IPS-20b (cell line): Measurements from ENCODE around the gene CYP27C1.
"Not testable (repeated sequence)": the region's sequence is repeated elsewhere in the genome, so short reads cannot be mapped to it uniquely, and the experiment has no call there.

Experiments used
- H3K27ac ChIP-seq: one replicate; pipeline ENCODE4 v1.5.1; 2013; ENCODE audit warnings: low read length
- H3K27me3 ChIP-seq: 2 replicates; pipeline ENCODE4 v1.6.1; 2013; ENCODE audit warnings: mild to moderate bottlenecking, low read length, inconsistent platforms; ENCODE audit not compliant: insufficient read depth
- H3K36me3 ChIP-seq: 2 replicates; pipeline ENCODE4 v1.6.1; 2013; ENCODE audit warnings: low read depth, mild to moderate bottlenecking, inconsistent platforms, low read length, moderate library complexity; ENCODE audit not compliant: insufficient read depth
- H3K4me1 ChIP-seq: 2 replicates; pipeline ENCODE4 v1.6.1; 2013; ENCODE audit warnings: mild to moderate bottlenecking, control low read depth, inconsistent platforms, low read length, moderate library complexity; ENCODE audit not compliant: insufficient read depth
- H3K4me3 ChIP-seq: 2 replicates; pipeline ENCODE4 v1.5.1; 2013; ENCODE audit warnings: mild to moderate bottlenecking, low read length, inconsistent platforms
- H3K9ac ChIP-seq: 2 replicates; pipeline ENCODE4 v1.6.1; 2013; ENCODE audit warnings: low read depth, mild to moderate bottlenecking, inconsistent platforms, low read length, moderate library complexity
- H3K9me3 ChIP-seq: 2 replicates; pipeline ENCODE4 v1.6.1; 2013; ENCODE audit warnings: mild to moderate bottlenecking, low read depth, low read length, inconsistent platforms; ENCODE audit not compliant: insufficient read depth

Gene CYP27C1

DNA sequence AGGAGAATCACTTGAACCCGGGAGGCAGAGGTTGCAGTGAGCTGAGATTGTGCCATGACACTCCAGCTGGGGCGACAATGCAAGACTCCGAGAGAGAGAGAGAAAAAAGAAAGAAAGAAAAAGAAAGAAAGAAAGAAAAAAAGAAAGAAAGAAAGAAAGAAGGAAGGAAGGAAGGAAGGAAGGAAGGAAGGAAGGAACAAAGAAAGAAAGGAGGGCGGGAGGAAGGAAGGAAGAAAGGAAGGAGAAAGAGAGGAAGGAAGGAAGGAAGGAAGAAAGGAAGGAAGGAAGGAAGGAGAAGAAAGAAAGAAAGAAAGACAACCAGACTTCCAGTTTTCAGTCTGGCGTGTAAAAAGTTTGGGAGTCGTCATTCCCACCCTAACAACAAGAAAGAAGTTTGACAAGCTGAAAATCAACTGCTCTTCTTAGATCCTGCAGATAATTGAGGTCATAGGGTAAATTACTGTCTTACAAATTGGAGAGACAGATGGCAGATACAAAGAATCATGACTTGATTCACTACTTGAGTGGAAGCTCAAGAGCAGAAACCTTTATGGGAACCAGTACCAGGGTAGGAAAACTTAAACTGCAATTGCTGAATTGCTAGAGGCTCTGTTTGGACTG is 15.1 kb upstream of the CYP27C1 start:
- Histone ChIP-seq H3K4me3 (no peak overlapping the region), H3K4me1 (no peaks in the 10 kb centered on the region), H3K27ac (no peak overlapping the region), H3K27me3 (no peaks in the 10 kb centered on the region), H3K9ac (no peak overlapping the region), H3K36me3 (no peaks in the 10 kb centered on the region), H3K9me3 (peaks cover 16% of the 10 kb centered on the region)

DNA sequence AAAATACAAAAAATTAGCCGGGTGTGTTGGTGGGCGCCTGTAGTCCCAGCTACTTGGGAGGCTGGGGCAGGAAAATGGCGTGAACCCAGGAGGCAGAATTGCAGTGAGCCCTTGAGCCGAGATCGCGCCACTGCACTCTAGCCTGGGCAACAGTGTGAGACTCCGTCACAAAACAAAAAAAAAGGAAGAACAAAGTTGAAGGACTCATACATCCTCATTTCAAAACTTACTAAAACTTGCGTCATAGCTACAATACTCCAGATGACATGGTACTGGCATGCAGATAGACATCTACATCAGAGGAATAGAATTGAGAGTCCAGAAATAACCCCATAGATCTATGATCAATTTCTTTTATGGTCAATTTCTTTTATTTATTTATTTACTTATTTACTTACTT is 13.6 kb upstream of the CYP27C1 start:
- Histone ChIP-seq H3K27me3 (no peaks in the 10 kb centered on the region), H3K27ac (no peak overlapping the region), H3K4me3 (no peak overlapping the region), H3K9me3 (peaks cover 9% of the 10 kb centered on the region), H3K4me1 (no peaks in the 10 kb centered on the region), H3K9ac (no peak overlapping the region), H3K36me3 (no peaks in the 10 kb centered on the region)

DNA sequence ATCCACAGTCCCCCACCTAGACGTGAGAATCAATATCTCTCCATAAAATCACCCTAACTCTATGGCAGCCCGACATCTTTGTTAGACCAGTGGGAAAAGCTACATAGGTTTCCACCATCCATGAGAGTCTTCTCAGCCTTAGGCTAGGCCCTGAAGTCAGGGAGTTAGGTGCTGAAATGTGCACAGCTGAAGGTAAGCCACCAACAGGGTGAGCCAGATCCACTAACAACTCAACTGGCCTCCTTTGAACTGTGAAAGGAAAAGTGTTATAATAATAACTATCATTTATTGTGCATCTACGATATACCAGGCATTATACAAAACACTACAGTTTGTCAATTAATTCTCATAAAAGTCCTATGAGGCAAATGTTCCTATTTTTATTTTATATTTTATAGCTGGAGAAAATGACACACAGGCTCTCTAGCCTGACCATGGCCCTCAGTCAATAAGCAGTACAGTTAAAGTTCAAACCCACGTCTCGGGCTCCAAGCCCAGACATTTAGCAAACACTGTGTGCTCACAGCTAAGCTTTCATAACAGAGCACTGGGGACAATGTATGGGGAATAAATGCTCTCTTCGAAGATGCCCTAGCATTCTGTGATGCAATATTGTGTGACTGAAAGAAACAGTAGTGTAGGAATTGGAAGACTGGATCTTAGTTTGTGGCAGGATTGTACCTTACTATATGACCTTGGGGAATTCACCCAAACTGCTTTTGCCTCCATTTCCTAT is 11.2 kb upstream of the CYP27C1 start:
- H3K4me1 ChIP-seq: no peaks in the 10 kb centered on the region
- no peak overlapping the region for H3K27ac ChIP-seq
- no peaks in the 10 kb centered on the region for H3K27me3 ChIP-seq
- H3K9ac ChIP-seq: no peak overlapping the region
- no peaks in the 10 kb centered on the region for H3K9me3 ChIP-seq
- H3K36me3 ChIP-seq: no peaks in the 10 kb centered on the region
- no peak overlapping the region for H3K4me3 ChIP-seq

DNA sequence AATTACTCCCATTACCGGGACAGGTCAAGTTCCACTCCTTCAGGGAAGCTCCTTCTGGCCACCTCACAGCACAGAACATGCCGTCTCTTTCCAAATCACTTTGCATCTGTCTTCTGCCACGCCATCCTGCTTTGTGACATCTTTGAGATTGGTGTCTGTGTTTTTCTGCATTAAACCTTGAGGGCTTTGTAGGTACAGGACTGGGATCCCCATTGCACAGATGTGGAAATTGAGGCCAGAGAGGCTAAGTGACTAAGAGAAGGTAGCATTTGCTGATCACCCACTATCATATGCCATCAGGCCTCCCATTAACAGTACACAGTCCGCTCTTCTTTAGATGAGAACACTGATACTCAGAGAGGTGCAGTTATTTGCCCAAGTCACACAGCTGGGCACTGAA is 9.5 kb upstream of the CYP27C1 start:
- Histone ChIP-seq H3K27me3 (no peaks in the 10 kb centered on the region), H3K9me3 (no peaks in the 10 kb centered on the region), H3K4me3 (no peak overlapping the region), H3K36me3 (no peaks in the 10 kb centered on the region), H3K9ac (no peak overlapping the region), H3K4me1 (0 out of 2 replicates have a peak, but pooled peaks cover 3% of the 10 kb centered on the region), H3K27ac (no peak overlapping the region)

DNA sequence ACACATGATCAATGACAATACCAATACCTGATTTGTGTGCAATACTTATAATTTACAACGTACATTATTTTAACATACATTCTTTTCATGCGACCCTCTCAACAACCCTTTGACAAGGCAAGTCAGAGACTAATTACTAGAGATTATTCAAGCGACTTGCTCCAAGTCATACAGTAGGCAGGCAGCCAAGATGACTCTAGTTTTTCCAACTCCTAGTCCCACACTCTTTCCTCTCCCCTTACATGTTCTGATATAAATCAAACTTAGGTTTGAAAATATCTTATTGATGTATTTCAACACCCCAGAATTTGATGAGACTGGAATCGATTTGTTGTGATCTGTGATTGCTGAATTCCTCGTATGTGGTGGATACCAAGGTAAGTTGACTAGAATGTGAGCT is 8.0 kb upstream of the CYP27C1 start:
- Histone ChIP-seq H3K9ac (no peak overlapping the region), H3K27ac (no peak overlapping the region), H3K4me3 (no peak overlapping the region), H3K9me3 (no peaks in the 10 kb centered on the region), H3K36me3 (no peaks in the 10 kb centered on the region), H3K4me1 (0 out of 2 replicates have a peak, but pooled peaks cover 3% of the 10 kb centered on the region), H3K27me3 (no peaks in the 10 kb centered on the region)

DNA sequence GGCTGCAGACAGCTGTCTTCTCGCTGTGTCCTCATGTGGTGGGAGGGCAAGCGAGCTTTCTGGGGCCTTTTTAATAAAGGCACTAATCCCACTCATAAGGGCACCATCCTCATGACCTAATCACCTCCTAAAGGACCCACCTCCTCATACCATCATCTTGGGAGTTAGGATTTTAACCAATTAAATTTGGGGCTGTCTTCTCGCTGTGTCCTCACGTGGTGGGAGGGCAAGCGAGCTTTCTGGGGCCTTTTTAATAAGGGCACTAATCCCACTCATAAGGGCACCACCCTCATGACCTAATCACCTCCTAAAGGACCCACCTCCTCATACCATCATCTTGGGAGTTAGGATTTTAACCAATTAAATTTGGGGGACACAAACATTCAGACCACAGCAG is 7.2 kb upstream of the CYP27C1 start:
- H3K27me3 ChIP-seq, H3K4me1 ChIP-seq, H3K36me3 ChIP-seq, H3K4me3 ChIP-seq, H3K9me3 ChIP-seq, H3K27ac ChIP-seq, H3K9ac ChIP-seq: not testable (repeated sequence)

DNA sequence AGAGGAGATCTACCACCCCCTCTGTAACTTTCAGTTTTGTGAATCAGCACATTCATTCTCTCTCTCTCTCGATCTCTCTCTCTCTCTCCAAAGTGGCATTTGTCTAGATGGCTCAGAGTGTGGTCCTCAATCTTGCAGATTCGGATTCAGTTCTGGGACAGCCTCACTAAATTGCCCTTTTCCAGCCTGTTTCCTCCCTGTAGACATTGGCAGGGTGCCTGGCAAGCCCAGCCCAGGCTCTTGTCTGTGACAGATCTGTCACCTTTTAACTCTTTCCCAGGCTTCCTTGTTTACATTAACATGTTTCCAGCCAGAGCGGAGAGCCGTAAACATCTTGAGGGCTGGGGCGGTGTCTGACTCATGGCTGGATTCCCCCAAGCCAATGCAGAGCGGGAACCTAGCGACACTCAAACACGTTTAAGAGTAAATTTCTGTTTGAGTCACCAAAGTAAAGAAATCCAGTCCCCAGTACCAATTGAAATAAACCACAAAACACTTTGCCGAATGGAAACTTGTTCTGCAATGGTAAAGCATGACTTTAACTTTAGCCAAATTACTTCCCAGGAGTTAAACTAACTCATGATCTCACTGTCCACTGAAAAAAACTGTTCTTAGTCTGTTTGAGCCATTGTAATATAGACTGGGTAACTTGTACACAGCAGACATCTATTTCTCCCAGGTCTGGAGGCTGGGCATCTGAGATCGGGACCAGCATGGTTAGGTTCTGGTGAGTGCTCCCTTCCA is 6.6 kb upstream of the CYP27C1 start:
- no peaks in the 10 kb centered on the region for H3K9me3 ChIP-seq
- 0 out of 2 replicates have a peak, but pooled peaks cover 3% of the 10 kb centered on the region for H3K4me1 ChIP-seq
- no peaks in the 10 kb centered on the region for H3K36me3 ChIP-seq
- H3K27ac ChIP-seq: no peak overlapping the region
- no peak overlapping the region for H3K4me3 ChIP-seq
- no peaks in the 10 kb centered on the region for H3K27me3 ChIP-seq
- H3K9ac ChIP-seq: no peak overlapping the region

DNA sequence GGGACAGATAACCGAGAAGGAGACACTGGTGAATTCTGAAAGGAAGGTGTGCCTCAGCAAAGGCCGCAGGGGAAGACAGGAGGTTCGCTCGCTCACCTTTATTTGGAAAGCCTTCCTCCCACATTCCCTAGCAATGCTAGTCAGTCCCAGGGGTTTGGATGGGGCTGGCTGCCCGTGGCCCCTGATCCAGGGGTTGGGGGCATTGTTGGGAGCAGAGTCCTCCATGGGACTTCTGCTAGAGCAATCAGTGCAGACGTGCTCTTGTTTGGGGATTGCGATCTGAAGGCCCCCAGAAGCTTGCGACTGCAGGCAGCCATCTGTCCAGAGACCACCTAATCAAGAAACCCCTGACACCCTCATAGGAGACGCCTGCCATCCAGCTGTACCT is 6.0 kb upstream of the CYP27C1 start:
- Histone ChIP-seq H3K4me1 (0 out of 2 replicates have a peak, but pooled peaks cover 3% of the 10 kb centered on the region), H3K9me3 (no peaks in the 10 kb centered on the region), H3K4me3 (no peak overlapping the region), H3K9ac (no peak overlapping the region), H3K36me3 (no peaks in the 10 kb centered on the region), H3K27me3 (no peaks in the 10 kb centered on the region), H3K27ac (no peak overlapping the region)

DNA sequence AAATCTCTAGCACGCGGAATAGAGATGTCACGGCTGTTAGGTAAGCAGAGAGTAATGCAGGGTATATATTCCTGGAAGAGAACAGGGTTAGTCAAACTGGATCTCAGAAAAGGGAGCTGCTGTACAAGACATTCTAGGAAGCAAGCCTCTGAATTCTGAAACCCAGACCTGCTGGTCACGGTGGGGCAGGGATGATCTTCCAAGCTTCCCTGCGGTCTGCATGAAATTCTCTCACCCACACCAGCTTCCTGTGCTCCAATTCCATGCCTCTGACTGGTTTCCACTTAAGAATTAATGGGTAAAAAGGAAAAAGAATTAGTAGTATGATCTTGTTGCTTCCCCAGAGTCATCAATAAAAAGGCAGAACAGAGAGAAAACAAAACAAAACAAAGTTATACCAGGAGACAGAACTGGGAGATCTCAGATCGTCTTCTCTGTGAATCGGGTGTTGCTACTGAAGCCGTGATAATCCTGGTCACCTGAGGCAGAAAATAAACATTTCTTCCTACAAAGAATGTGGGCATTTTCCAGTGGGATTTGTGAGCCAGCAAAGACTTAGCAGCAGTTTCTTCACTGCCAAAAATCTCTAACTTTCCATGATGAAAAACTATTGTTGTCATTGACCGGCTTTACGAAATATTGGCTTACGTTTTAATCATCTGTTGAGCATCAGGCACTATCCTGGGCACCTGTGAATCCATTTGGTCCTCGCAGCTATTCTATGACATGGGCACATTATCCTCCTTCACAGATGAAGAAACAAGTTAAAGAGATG is 5.3 kb upstream of the CYP27C1 start:
- Histone ChIP-seq H3K9ac (no peak overlapping the region), H3K27ac (no peak overlapping the region), H3K4me3 (no peak overlapping the region), H3K36me3 (no peaks in the 10 kb centered on the region), H3K9me3 (no peaks in the 10 kb centered on the region), H3K4me1 (0 out of 2 replicates have a peak, but pooled peaks cover 3% of the 10 kb centered on the region), H3K27me3 (peaks cover 5% of the 10 kb centered on the region; the same call in 1 of the 2 replicates)

DNA sequence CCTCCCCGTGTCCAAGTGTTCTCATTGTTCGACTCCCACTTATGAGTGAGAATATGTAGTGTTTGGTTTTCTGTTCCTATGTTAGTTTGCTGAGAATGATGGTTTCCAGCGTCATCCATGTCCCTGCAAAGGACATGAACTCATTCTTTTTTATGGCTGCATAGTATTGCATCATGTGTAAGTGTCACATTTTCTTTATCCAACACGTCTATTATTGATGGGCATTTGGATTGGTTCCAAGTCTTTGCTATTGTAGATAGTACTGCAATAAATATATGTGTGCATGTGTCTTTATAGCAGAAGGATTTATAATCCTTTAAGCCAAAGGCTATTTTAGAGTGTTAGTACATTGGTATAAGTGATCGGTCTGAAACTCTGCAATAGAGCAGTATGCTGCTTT is 4.0 kb upstream of the CYP27C1 start:
- H3K4me3 ChIP-seq, H3K36me3 ChIP-seq, H3K4me1 ChIP-seq, H3K9ac ChIP-seq, H3K27ac ChIP-seq, H3K9me3 ChIP-seq, H3K27me3 ChIP-seq: not testable (repeated sequence)

DNA sequence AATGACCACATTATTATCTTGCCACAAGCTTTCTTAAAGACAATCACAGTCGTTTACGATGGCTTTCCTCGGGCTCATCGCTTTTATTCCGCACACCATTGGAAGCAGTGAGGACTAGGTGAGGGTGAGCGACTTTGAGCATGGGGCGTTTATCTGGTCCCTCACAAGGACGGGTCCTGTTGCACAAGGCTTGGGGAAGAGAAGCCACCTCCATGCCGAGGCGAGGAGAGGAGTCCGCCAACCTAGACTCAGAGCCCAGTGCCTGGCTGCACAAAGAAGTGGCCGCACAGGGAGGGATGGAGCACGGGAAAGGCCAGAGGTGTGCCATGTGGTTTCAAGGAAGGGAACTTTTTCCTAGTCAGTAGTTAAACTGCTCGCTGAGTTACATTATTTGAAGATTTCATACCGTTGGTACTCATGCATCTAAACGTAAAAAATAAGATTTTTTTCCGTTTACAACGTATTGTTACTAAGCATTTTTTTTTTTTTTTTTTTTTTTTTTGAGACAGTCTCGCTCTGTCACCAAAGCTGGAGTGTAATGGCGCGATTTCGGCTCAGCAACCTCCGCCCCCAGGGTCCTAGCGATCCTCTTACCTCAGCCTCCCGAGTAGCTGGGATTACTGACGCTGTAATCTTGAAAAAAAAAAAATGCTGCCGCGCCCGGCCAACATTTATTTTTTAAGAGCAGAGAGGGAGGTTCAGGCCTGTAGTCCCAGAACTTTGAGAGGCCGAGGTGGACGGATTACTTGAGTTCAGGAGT is 849 bp upstream of the CYP27C1 start:
- Histone ChIP-seq H3K4me1 (0 out of 2 replicates have a peak, but pooled peaks cover 3% of the 10 kb centered on the region), H3K27me3 (peaks cover 37% of the 10 kb centered on the region), H3K36me3 (no peaks in the 10 kb centered on the region), H3K9ac (peak overlapping the region; percentile 78; the same call in 1 of the 2 replicates), H3K4me3 (peak overlapping the region; percentile 79), H3K27ac (no peak overlapping the region), H3K9me3 (no peaks in the 10 kb centered on the region)
